Fibroblast of lung (primary cell): Measurements from ENCODE around the gene PDE2A. TPM values are rescaled to one million over a fixed set of nuclear protein-coding genes. Genes with fewer than 3 reads are reported as not detected.
A peak's percentile ranks its signal among the peaks of the same experiment; 100 is the strongest.

ENCODE experiments used
- DNase-seq, 2 donors: peaks; one replicate each; pipeline versions ENCODE4 v3.0.0 to v3.0.0-alpha.2; 2010; ENCODE audit warnings: low read depth in 2 of 2
- H2AFZ ChIP-seq: 2 replicates; pipeline ENCODE4 v1.5.1; 2012; ENCODE audit warnings: low read length, control low read depth, inconsistent platforms
- H3K27ac ChIP-seq: 2 replicates; pipeline ENCODE4 v1.5.1; 2011; ENCODE audit warnings: low read length, control low read depth; ENCODE audit not compliant: insufficient read depth
- H3K27me3 ChIP-seq: 2 replicates; pipeline ENCODE4 v1.5.1; 2011; ENCODE audit warnings: mild to moderate bottlenecking, low read length; ENCODE audit not compliant: control insufficient read depth, insufficient read depth
- H3K36me3 ChIP-seq: 2 replicates; pipeline ENCODE4 v1.5.1; 2011; ENCODE audit warnings: low read length; ENCODE audit not compliant: control insufficient read depth, insufficient read depth
- H3K4me1 ChIP-seq: 2 replicates; pipeline ENCODE4 v1.5.1; 2011; ENCODE audit warnings: low read length; ENCODE audit not compliant: control insufficient read depth, insufficient read depth; ENCODE audit errors: extremely low read depth
- H3K4me2 ChIP-seq: 2 replicates; pipeline ENCODE4 v1.5.1; 2011; ENCODE audit warnings: low read length, control low read depth; ENCODE audit not compliant: insufficient read depth; ENCODE audit errors: extremely low read depth
- H3K4me3 ChIP-seq, 4 experiments: fragments of 200-600 bp in 1 of 4; sonication (generic) in 1 of 4; replicated peaks in 1 of 4; 2 replicates each; pipeline ENCODE4 v1.5.1; 2011 to 2016; ENCODE audit warnings: low read length in 4 of 4, low read depth in 3 of 4, mild to moderate bottlenecking in 3 of 4, control low read depth in 2 of 4, inconsistent platforms in 1 of 4, mixed read lengths in 1 of 4; ENCODE audit not compliant: insufficient read depth in 1 of 4; ENCODE audit errors: control extremely low read depth in 1 of 4
- H3K79me2 ChIP-seq: 2 replicates; pipeline ENCODE4 v1.5.1; 2012; ENCODE audit warnings: mild to moderate bottlenecking, low read length, inconsistent platforms; ENCODE audit not compliant: control insufficient read depth, insufficient read depth
- H3K9ac ChIP-seq: 2 replicates; pipeline ENCODE4 v1.5.1; 2011; ENCODE audit warnings: mild to moderate bottlenecking, low read length, control low read depth; ENCODE audit not compliant: insufficient read depth
- H3K9me3 ChIP-seq: 2 replicates; pipeline ENCODE4 v1.5.1; 2012; ENCODE audit warnings: low read depth, low read length; ENCODE audit not compliant: control insufficient read depth, insufficient read depth
- H4K20me1 ChIP-seq: 2 replicates; pipeline ENCODE4 v1.5.1; 2011; ENCODE audit warnings: low read length; ENCODE audit not compliant: control insufficient read depth, insufficient read depth; ENCODE audit errors: extremely low read depth
- EZH2 ChIP-seq: IDR thresholded peaks from 2 replicates; pipeline ENCODE4 v1.5.1; 2012; ENCODE audit warnings: low read length, control low read depth, mild to moderate bottlenecking; ENCODE audit errors: missing control alignments
- polyA minus RNA-seq: library from RNA; depleted of rRNA, polyadenylated mRNA; stranded (reverse); fragments of >200 nt; gene quantifications from 2 replicates; pipeline ENCODE4 v1.2.3, GENCODE V29; 2011; ENCODE audit warnings: low replicate concordance
- polyA plus RNA-seq, 2 donors: library from polyadenylated mRNA; depleted of rRNA in 1 of 2; stranded (reverse) in 1 of 2; unstranded in 1 of 2; fragments of >200 nt; gene quantifications; 2 replicates each; pipeline ENCODE4 v1.2.1, GENCODE V29; 2011 to 2012; ENCODE audit warnings: missing spikeins in 1 of 2
- total RNA-seq: library from RNA; depleted of rRNA; stranded (reverse); fragments of >200 nt; gene quantifications from 2 replicates; pipeline ENCODE4 v1.2.1, GENCODE V29; 2014
- TF ChIP-seq, protein P1 (sequence below), 2 donors: IDR thresholded peaks in 1 of 2; conservative IDR thresholded peaks in 1 of 2; 1 replicate in 1 of 2; 2 replicates in 1 of 2; pipeline ENCODE4 v1.5.1; 2011 to 2012; ENCODE audit warnings: low read length in 2 of 2, control low read depth in 1 of 2, inconsistent platforms in 1 of 2, low read depth in 1 of 2, mild to moderate bottlenecking in 1 of 2

PDE2A gene
- total RNA-seq, result 0.50 and 0.77 TPM in 2 replicates
- polyA plus RNA-seq, result 0.08 and 2.6 TPM in 2 replicates
- polyA plus RNA-seq (2012), result 0.16 and 3.0 TPM in 2 replicates
- polyA minus RNA-seq, result 28.7 TPM in 1 of 2 replicates, not detected in the other

DNA sequence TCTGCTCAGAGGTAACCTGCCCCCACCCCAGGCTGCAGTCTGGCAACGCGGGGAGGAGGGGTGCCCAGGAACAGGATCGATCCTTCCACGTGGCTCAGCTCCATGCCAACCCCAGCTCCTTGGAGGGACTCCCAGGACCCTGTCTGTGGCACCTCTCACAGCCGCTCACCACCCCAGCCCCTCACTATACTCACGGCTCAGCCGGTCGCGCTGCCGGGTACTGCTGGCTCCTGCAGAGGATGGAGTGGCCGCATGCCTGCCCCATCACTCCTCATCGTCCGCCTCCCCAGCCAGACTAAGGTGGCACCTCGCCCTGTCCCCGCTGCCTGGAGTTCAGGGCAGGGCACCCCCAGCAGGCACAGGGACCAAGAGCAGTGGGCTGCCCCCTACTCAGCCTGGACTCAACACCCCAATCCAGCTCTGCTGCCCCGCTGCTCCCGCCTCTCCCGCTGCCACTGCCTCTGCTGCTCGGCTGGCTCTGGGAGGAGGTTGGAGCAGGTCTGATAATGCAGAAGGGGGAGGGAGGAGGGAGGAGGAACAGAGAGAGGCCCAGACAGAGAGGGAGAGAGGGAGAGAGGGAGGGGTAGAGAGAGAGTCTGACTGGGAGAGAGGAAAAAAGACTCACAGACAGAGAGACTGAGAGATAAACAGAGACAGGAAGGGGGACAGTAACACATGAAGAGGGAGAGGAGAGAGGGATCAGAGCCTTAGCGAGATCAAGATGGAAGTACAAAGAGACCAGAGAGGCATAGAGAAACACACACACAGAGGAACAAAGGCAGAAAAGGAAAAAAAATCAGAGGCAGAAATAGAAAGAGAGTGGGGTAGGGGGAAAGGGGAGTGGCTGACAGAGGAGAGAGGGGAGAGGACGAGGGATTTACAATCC is at the start of gene PDE2A:
TSS of gene PDE2A (minus strand) at position 480 of the 886 bp plus-strand sequence. CDS start at position 265, 215 bp downstream.
- Histone ChIP-seq H2AFZ (no peak within 1 kb of the TSS), H3K4me2 (no peak within 1 kb of the TSS), H3K9ac (no peak within 1 kb of the TSS), H4K20me1 (no peaks in the 10 kb centered on the region), H3K79me2 (no peaks in the 10 kb centered on the region), H3K4me3 (no peak within 1 kb of the TSS), H3K36me3 (no peaks in the 10 kb centered on the region), H3K4me1 (no peaks in the 10 kb centered on the region), H3K9me3 (no peaks in the 10 kb centered on the region), H3K27ac (no peak within 1 kb of the TSS), H3K27me3 (peaks cover 62% of the 10 kb centered on the region)
- TF ChIP-seq EZH2, result no peak
- TF ChIP-seq, protein P1, sequence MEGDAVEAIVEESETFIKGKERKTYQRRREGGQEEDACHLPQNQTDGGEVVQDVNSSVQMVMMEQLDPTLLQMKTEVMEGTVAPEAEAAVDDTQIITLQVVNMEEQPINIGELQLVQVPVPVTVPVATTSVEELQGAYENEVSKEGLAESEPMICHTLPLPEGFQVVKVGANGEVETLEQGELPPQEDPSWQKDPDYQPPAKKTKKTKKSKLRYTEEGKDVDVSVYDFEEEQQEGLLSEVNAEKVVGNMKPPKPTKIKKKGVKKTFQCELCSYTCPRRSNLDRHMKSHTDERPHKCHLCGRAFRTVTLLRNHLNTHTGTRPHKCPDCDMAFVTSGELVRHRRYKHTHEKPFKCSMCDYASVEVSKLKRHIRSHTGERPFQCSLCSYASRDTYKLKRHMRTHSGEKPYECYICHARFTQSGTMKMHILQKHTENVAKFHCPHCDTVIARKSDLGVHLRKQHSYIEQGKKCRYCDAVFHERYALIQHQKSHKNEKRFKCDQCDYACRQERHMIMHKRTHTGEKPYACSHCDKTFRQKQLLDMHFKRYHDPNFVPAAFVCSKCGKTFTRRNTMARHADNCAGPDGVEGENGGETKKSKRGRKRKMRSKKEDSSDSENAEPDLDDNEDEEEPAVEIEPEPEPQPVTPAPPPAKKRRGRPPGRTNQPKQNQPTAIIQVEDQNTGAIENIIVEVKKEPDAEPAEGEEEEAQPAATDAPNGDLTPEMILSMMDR (conservative IDR thresholded peaks at IDR 0.05 in 1 of 2, IDR thresholded peaks at IDR 0.05 in 1 of 2; ENCODE audit: low read depth in 1 of 2, low read length in 2 of 2), result no peak
- DNase-seq, result no peak

DNA sequence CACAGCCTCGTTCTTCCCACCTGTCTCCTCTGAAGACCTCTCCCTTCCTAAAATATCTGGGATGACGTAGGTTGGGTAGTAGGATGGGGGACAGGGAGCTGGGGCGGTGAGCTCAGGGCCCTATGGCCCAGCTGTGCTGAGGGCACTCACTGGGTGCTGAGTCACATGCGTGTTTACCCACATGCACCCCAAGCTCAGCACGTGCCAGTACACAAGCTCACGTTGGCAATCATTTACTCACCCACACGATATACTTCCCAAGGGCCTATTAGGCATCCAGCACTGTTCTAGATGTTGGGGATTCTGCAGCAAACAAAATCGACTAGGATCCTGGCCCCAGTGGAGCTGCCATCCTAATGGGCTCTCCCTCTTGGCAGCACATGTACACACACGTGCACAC is 49.3 kb upstream of the PDE2A start:
- no peak overlapping the region for H2AFZ ChIP-seq
- H3K4me2 ChIP-seq, result no peak overlapping the region
- no peaks in the 10 kb centered on the region for H4K20me1 ChIP-seq
- no peak for DNase-seq
- H3K36me3 ChIP-seq, result peaks cover 6% of the 10 kb centered on the region
- no peaks in the 10 kb centered on the region for H3K27me3 ChIP-seq
- H3K4me3 ChIP-seq, result no peak overlapping the region
- no peak overlapping the region for H3K27ac ChIP-seq
- TF ChIP-seq, protein P1 (conservative IDR thresholded peaks at IDR 0.05 in 1 of 2, IDR thresholded peaks at IDR 0.05 in 1 of 2; ENCODE audit: low read depth in 1 of 2, low read length in 2 of 2), result no peak
- no peak for TF ChIP-seq EZH2
- H3K79me2 ChIP-seq, result peaks cover 52% of the 10 kb centered on the region
- no peak overlapping the region for H3K9ac ChIP-seq
- H3K4me1 ChIP-seq, result peaks cover 25% of the 10 kb centered on the region
- H3K9me3 ChIP-seq, result no peaks in the 10 kb centered on the region

DNA sequence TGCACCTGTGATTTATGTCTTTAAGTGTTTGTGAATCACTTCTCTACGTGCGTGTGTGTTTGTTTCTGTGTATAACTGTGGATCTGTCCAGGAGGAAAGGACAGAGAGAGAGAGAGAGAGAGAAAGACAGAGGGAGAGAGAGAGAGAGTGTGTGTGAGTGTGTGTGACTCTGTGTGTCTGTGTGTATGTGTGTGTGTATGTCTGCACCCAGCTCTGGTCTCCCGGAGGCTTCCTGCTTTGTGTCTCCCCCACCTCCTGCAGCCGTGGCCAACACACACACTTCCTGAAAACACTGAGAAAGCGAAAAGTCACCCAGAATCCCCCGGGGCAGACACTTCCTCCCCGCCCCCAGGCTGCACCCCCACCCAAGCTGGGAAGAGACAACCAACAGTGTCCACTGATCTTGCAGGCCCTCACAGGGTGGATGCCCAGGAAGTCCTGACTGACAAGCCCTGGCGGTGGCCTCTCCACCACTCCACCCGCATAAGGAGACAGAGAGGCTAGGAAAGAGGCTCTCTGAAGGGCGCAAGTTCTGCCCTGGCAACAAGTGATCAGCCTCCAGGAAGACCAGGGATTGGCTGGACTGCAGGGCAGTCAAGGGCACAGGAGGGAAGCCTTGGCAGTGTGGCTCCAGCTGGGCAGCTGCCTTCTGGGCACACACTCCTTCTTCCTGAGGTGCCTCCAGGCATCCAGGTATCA is 48.0 kb upstream of the PDE2A start:
- Histone ChIP-seq H3K4me3 (peak overlapping the region; percentile 42 to 86 (median 62)), H3K27me3 (no peaks in the 10 kb centered on the region), H3K27ac (peak overlapping the region; percentile 77), H3K36me3 (peaks cover 6% of the 10 kb centered on the region), H4K20me1 (no peaks in the 10 kb centered on the region), H3K4me1 (peaks cover 24% of the 10 kb centered on the region), H3K9ac (peak overlapping the region; percentile 50), H2AFZ (peak overlapping the region; percentile 97), H3K79me2 (peaks cover 56% of the 10 kb centered on the region), H3K9me3 (no peaks in the 10 kb centered on the region), H3K4me2 (peak overlapping the region; percentile 79)
- TF ChIP-seq, protein P1 (conservative IDR thresholded peaks at IDR 0.05 in 1 of 2, IDR thresholded peaks at IDR 0.05 in 1 of 2; ENCODE audit: low read depth in 1 of 2, low read length in 2 of 2), result no peak
- no peak for TF ChIP-seq EZH2
- peak; percentile 90 to 92 for DNase-seq
